Activated naive CD4-positive, alpha-beta T cell treated with anti-CD3 and anti-CD28 coated beads for 36 hours (primary cell): Measurements from ENCODE around the gene ADORA1. TPM values are rescaled to one million over a fixed set of nuclear protein-coding genes. Genes with fewer than 3 reads are reported as not detected.

Source experiments
- CTCF ChIA-PET: fragments of 350-600 bp; sonication (Branson Sonifier 250); formaldehyde crosslinking; loops from one replicate; lab custom pipeline; 2021; ENCODE audit warnings: antibody characterized with exemption; lab: Charles Lee
- DNase-seq: peaks from one replicate; pipeline ENCODE4 v3.0.0-alpha.2; 2020
- H3K27ac Mint-ChIP-seq: one replicate; pipeline ENCODE4 v1.8.0; 2021; ENCODE audit warnings: mild to moderate bottlenecking, mixed read lengths
- H3K27me3 Mint-ChIP-seq: one replicate; pipeline ENCODE4 v1.8.0; 2021; ENCODE audit warnings: low read depth, mixed read lengths
- H3K36me3 Mint-ChIP-seq: one replicate; pipeline ENCODE4 v1.8.0; 2021; ENCODE audit warnings: low read depth, mixed read lengths
- H3K4me1 Mint-ChIP-seq: one replicate; pipeline ENCODE4 v1.8.0; 2021; ENCODE audit warnings: low read depth, mixed read lengths
- H3K4me3 Mint-ChIP-seq: one replicate; pipeline ENCODE4 v1.8.0; 2021; ENCODE audit warnings: mild to moderate bottlenecking, moderate library complexity, mixed read lengths
- H3K9me3 Mint-ChIP-seq: one replicate; pipeline ENCODE4 v1.8.0; 2021; ENCODE audit warnings: mixed read lengths
- intact Hi-C: fragments of 100-400 bp; cut with micrococcal nuclease; formaldehyde crosslinking; loops from one replicate; pipeline ENCODE4 v1.15.1; 2023
- total RNA-seq, 2 experiments: library from RNA; stranded (reverse); gene quantifications; one replicate each; pipeline ENCODE4 v1.2.3, GENCODE V29; 2021

ADORA1 gene
- total RNA-seq, 2 experiments from 2014 or later: not detected

GRCh38 chr1:203176273-203177035 lies 48.9 kb downstream of the ADORA1 start:
- H3K36me3 Mint-ChIP-seq: no peaks in the 10 kb centered on the region
- no peaks in the 10 kb centered on the region for H3K27me3 Mint-ChIP-seq
- H3K27ac Mint-ChIP-seq: no peak overlapping the region
- no peaks in the 10 kb centered on the region for H3K9me3 Mint-ChIP-seq
- intact Hi-C loops: no loop called here
- no peak for DNase-seq
- H3K4me3 Mint-ChIP-seq: no peak overlapping the region
- no peaks in the 10 kb centered on the region for H3K4me1 Mint-ChIP-seq
- CTCF ChIA-PET: interaction anchor here (0.7 to 1.5 kb wide), 2 partner anchors 9 to 40 kb away, joined by 3 to 4 read pairs; no protein-coding TSS in a partner anchor

- Mint-ChIP-seq H3K4me3 (no peak overlapping the region), H3K9me3 (no peaks in the 10 kb centered on the region), H3K27me3 (no peaks in the 10 kb centered on the region), H3K4me1 (no peaks in the 10 kb centered on the region), H3K27ac (no peak overlapping the region), H3K36me3 (no peaks in the 10 kb centered on the region)
- DNase-seq: no peak
- CTCF ChIA-PET: interaction anchor here (1.5 kb wide), 1 partner anchor 40 kb away, joined by 4 read pairs; no protein-coding TSS in a partner anchor
- intact Hi-C loops: no loop called here
These were observed 49.5 kb downstream of the ADORA1 start for GRCh38 chr1:203177036-203177405.

DNA sequence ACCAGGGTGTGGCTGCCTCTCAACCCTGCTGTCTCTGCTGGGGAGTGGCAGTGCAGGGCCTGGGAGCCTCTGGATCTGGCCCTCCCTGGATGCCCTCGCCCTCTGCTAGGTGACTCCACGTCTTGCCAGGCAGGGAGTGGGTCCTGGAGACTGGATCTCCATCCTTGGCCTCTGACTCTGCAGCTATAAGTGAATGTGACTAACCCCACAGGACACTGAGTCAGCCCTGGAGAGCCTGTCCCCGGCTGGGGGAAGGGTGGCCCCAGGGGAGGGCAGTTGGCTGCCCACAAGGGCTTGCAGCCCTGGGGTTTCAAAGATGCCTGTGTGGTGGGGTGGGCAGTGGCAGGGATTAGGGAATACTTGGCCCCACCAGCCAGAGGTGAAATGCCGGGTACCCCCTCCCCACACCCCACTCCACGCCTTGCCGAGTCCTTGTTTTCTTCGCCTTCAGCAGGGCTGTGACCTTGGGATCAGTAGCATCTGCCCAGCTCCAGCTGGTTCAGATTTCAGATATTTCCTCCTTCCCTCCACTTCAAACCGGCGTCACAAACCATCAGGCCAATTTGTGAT lies 50.0 kb downstream of the ADORA1 start:
- intact Hi-C loops: no loop called here
- Mint-ChIP-seq H3K4me1 (no peaks in the 10 kb centered on the region), H3K9me3 (no peaks in the 10 kb centered on the region), H3K27ac (no peak overlapping the region), H3K4me3 (no peak overlapping the region), H3K27me3 (no peaks in the 10 kb centered on the region), H3K36me3 (no peaks in the 10 kb centered on the region)
- no peak for DNase-seq
- CTCF ChIA-PET: interaction anchor here (1.5 kb wide), 1 partner anchor 39 kb away, joined by 4 read pairs; no protein-coding TSS in a partner anchor

- H3K4me1 Mint-ChIP-seq: no peaks in the 10 kb centered on the region
- intact Hi-C loops: no loop called here
These were observed 50.6 kb downstream of the ADORA1 start for GRCh38 chr1:203178083-203178482.

DNA sequence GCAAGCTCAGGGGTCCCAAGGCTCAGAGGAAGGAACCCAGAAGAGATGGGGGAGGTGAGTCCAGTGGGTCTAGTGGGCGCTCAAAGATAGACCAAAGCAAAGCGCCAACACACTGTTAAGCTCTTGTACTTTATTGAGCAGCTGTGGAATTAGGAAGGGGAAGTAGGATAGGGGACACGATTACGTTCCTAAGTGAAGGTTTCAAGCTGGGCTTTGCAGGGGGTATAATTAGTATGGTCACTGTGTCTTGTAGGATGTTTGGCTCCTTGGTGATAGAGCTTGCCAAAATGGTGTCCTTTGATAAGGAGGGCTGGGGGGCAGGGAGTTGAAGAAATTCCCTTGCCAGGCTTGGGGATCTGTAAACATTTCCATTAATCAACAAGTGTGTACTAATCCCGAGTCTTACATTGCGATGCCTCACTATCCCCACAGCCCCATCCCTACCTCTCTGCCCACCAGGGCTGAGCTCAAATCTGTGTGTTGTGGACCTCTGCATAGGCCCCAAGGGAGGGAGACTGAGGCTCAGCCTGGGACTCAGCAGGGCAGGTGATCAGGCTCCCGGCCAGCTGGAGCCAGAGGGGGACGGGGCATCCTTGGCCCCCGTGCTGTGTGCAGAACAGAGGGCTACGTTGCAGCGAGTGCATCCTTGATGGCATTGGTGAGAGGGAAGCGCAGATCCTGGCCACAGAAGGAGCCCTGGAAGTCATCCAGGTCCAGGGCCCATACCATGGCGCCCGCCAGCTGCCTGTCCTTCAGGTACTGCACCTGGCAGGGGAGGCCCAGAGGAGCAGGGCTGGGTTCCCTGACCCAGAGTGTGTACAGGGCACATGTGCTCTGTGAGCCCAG lies 51.5 kb downstream of the ADORA1 start:
- Mint-ChIP-seq H3K27me3 (no peaks in the 10 kb centered on the region), H3K36me3 (no peaks in the 10 kb centered on the region), H3K9me3 (no peaks in the 10 kb centered on the region), H3K4me1 (no peaks in the 10 kb centered on the region), H3K4me3 (no peak overlapping the region), H3K27ac (no peak overlapping the region)
- DNase-seq: no peak
- CTCF ChIA-PET: interaction anchor here (0.7 kb wide), 1 partner anchor 31 kb away, joined by 3 read pairs; no protein-coding TSS in a partner anchor
- intact Hi-C loops: no loop called here

More at GRCh38 chr1:203178083-203178482, 50.6 kb downstream of the ADORA1 start:
- Mint-ChIP-seq H3K27me3 (no peaks in the 10 kb centered on the region), H3K4me3 (no peak overlapping the region), H3K9me3 (no peaks in the 10 kb centered on the region), H3K36me3 (no peaks in the 10 kb centered on the region), H3K27ac (no peak overlapping the region)
- DNase-seq: no peak
- CTCF ChIA-PET: no interaction called here

GRCh38 chr1:203179667-203180005 lies 52.1 kb downstream of the ADORA1 start:
- Mint-ChIP-seq H3K27ac (no peak overlapping the region), H3K4me3 (no peak overlapping the region), H3K9me3 (no peaks in the 10 kb centered on the region), H3K36me3 (no peaks in the 10 kb centered on the region), H3K4me1 (no peaks in the 10 kb centered on the region), H3K27me3 (no peaks in the 10 kb centered on the region)
- CTCF ChIA-PET: no interaction called here
- intact Hi-C loops: no loop called here
- no peak for DNase-seq

- H3K4me3 Mint-ChIP-seq: no peak overlapping the region
- H3K4me1 Mint-ChIP-seq: no peaks in the 10 kb centered on the region
- DNase-seq: no peak
- no peaks in the 10 kb centered on the region for H3K9me3 Mint-ChIP-seq
- no peak overlapping the region for H3K27ac Mint-ChIP-seq
- CTCF ChIA-PET: no interaction called here
- no peaks in the 10 kb centered on the region for H3K27me3 Mint-ChIP-seq
- intact Hi-C loops: no loop called here
- no peaks in the 10 kb centered on the region for H3K36me3 Mint-ChIP-seq
These were observed 53.2 kb downstream of the ADORA1 start for GRCh38 chr1:203180611-203181330.

- CTCF ChIA-PET: interaction anchor here (0.6 to 1.2 kb wide), 2 partner anchors 10 to 33 kb away, joined by 3 to 5 read pairs; no protein-coding TSS in a partner anchor
- no peak for DNase-seq
- H3K27me3 Mint-ChIP-seq: no peaks in the 10 kb centered on the region
- intact Hi-C loops: no loop called here
- peaks cover 4% of the 10 kb centered on the region for H3K4me1 Mint-ChIP-seq
- H3K9me3 Mint-ChIP-seq: no peaks in the 10 kb centered on the region
- no peak overlapping the region for H3K27ac Mint-ChIP-seq
- H3K4me3 Mint-ChIP-seq: no peak overlapping the region
- no peaks in the 10 kb centered on the region for H3K36me3 Mint-ChIP-seq
These were observed 54.3 kb downstream of the ADORA1 start for GRCh38 chr1:203181586-203182386.

- no peak overlapping the region for H3K4me3 Mint-ChIP-seq
- no peaks in the 10 kb centered on the region for H3K27me3 Mint-ChIP-seq
- CTCF ChIA-PET: interaction anchor here (1.2 kb wide), 2 partner anchors 11 kb away, joined by 3 read pairs; no protein-coding TSS in a partner anchor
- H3K9me3 Mint-ChIP-seq: no peaks in the 10 kb centered on the region
- no peak overlapping the region for H3K27ac Mint-ChIP-seq
- H3K36me3 Mint-ChIP-seq: no peaks in the 10 kb centered on the region
- peaks cover 4% of the 10 kb centered on the region for H3K4me1 Mint-ChIP-seq
- DNase-seq: no peak
- intact Hi-C loops: no loop called here
These were observed 54.9 kb downstream of the ADORA1 start for GRCh38 chr1:203182387-203182953.

DNA sequence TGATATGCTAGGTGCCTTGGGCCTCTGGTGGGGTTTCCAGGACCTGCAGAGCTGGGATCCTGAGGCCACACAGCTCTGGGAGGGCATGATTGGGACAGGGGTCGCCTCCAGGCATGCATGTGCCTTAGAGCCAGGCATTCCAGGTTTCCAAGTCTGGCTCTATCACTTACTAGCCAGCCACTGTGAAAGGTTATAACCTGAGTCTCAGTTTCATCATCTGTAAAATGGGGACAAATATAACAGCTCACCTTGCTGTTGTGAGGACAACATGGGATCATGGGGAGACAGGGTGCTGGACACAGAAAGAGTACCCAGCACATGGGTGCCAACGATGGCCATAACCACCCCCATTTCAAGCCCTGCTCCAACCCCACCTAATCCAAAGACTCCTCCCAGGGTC lies 56.3 kb downstream of the ADORA1 start:
- intact Hi-C loops: no loop called here
- Mint-ChIP-seq H3K27me3 (peaks cover 2% of the 10 kb centered on the region), H3K9me3 (no peaks in the 10 kb centered on the region), H3K4me1 (peaks cover 4% of the 10 kb centered on the region), H3K36me3 (no peaks in the 10 kb centered on the region), H3K4me3 (no peak overlapping the region), H3K27ac (no peak overlapping the region)
- DNase-seq: no peak
- CTCF ChIA-PET: interaction anchor here (1.2 kb wide), 1 partner anchor 13 kb away, joined by 3 read pairs; no protein-coding TSS in a partner anchor

- CTCF ChIA-PET: no interaction called here
- H3K4me1 Mint-ChIP-seq: peaks cover 4% of the 10 kb centered on the region
- H3K36me3 Mint-ChIP-seq: no peaks in the 10 kb centered on the region
- no peak overlapping the region for H3K27ac Mint-ChIP-seq
- no peak for DNase-seq
- intact Hi-C loops: no loop called here
- H3K4me3 Mint-ChIP-seq: no peak overlapping the region
- H3K9me3 Mint-ChIP-seq: no peaks in the 10 kb centered on the region
- peaks cover 2% of the 10 kb centered on the region for H3K27me3 Mint-ChIP-seq
These were observed 56.9 kb downstream of the ADORA1 start for GRCh38 chr1:203184467-203184866.
